Neural crest cell (in vitro differentiated cells): ENCODE measurements around the gene CDH13. TPM values are rescaled to one million over a fixed set of nuclear protein-coding genes. Genes with fewer than 3 reads are reported as not detected.

Source experiments
- DNase-seq: peaks from one replicate; pipeline ENCODE4 v3.0.0; 2021; ENCODE audit warnings: low read depth, mixed read lengths, low spot score
- H3K27ac Mint-ChIP-seq: one replicate; pipeline ENCODE4 v1.8.0; 2021; ENCODE audit warnings: mild to moderate bottlenecking, mixed read lengths; ENCODE audit not compliant: unreplicated experiment
- H3K27me3 Mint-ChIP-seq: 2 replicates; pipeline ENCODE4 v1.8.0; 2021; ENCODE audit warnings: low read depth, mild to moderate bottlenecking, mixed read lengths
- H3K36me3 Mint-ChIP-seq: 2 replicates; pipeline ENCODE4 v1.8.0; 2021; ENCODE audit warnings: low read depth, mild to moderate bottlenecking, mixed read lengths
- H3K4me1 Mint-ChIP-seq: 2 replicates; pipeline ENCODE4 v1.8.0; 2021; ENCODE audit warnings: mixed read lengths
- H3K4me3 Mint-ChIP-seq: one replicate; pipeline ENCODE4 v1.8.0; 2021; ENCODE audit warnings: mild to moderate bottlenecking, mixed read lengths
- H3K9me3 Mint-ChIP-seq: 2 replicates; pipeline ENCODE4 v1.8.0; 2021; ENCODE audit warnings: mixed read lengths
- total RNA-seq: library from RNA; stranded (reverse); gene quantifications from 2 replicates; pipeline ENCODE4 v1.2.1, GENCODE V29; 2021
- TF ChIP-seq, protein P1 (sequence below): fragments of 200-600 bp; sonication (generic); conservative IDR thresholded peaks from 2 replicates; pipeline ENCODE4 v1.5.0; 2021; ENCODE audit warnings: antibody characterized with exemption, mild to moderate bottlenecking

CDH13 gene
- total RNA-seq, 1 donor from 2014 or later = 1.1 TPM

- Mint-ChIP-seq H3K9me3 (no peaks in the 10 kb centered on the region), H3K4me1 (no peaks in the 10 kb centered on the region)
Observed at GRCh38 chr16:82741073-82741615, 114.4 kb downstream of the CDH13 start.

DNA sequence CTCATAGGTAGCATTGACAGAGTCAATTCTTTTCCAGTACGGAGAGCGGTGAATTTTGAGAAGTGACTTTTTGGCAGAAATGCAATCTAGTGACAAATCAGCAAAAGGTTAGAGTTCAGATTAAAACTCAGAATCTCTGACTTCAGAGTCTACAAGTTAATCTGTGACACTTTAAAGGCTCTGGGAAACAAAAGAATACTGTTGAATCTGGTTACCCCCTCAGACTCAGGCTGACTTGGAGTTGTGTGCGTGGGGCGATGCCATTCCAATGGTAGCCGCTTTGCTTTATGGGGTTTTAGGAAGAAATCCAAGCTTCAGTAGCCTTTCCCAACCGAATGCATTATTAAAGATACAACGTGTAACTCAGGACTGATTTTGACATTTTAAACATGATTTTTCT lies 118.2 kb downstream of the CDH13 start:
- Mint-ChIP-seq H3K4me3 (no peak overlapping the region), H3K4me1 (no peaks in the 10 kb centered on the region), H3K36me3 (no peaks in the 10 kb centered on the region), H3K9me3 (no peaks in the 10 kb centered on the region), H3K27ac (no peak overlapping the region), H3K27me3 (peaks cover 5% of the 10 kb centered on the region)
- no peak for DNase-seq
- TF ChIP-seq, protein P1, sequence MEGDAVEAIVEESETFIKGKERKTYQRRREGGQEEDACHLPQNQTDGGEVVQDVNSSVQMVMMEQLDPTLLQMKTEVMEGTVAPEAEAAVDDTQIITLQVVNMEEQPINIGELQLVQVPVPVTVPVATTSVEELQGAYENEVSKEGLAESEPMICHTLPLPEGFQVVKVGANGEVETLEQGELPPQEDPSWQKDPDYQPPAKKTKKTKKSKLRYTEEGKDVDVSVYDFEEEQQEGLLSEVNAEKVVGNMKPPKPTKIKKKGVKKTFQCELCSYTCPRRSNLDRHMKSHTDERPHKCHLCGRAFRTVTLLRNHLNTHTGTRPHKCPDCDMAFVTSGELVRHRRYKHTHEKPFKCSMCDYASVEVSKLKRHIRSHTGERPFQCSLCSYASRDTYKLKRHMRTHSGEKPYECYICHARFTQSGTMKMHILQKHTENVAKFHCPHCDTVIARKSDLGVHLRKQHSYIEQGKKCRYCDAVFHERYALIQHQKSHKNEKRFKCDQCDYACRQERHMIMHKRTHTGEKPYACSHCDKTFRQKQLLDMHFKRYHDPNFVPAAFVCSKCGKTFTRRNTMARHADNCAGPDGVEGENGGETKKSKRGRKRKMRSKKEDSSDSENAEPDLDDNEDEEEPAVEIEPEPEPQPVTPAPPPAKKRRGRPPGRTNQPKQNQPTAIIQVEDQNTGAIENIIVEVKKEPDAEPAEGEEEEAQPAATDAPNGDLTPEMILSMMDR = no peak

More at GRCh38 chr16:82741073-82741615, 114.4 kb downstream of the CDH13 start:
- no peak for DNase-seq
- no peak overlapping the region for H3K27ac Mint-ChIP-seq
- H3K27me3 Mint-ChIP-seq = peaks cover 8% of the 10 kb centered on the region
- no peak overlapping the region for H3K4me3 Mint-ChIP-seq
- no peaks in the 10 kb centered on the region for H3K36me3 Mint-ChIP-seq
- TF ChIP-seq, protein P1 = no peak

GRCh38 chr16:82748026-82748425 lies 121.3 kb downstream of the CDH13 start:
- no peak for DNase-seq
- no peaks in the 10 kb centered on the region for H3K9me3 Mint-ChIP-seq

DNA sequence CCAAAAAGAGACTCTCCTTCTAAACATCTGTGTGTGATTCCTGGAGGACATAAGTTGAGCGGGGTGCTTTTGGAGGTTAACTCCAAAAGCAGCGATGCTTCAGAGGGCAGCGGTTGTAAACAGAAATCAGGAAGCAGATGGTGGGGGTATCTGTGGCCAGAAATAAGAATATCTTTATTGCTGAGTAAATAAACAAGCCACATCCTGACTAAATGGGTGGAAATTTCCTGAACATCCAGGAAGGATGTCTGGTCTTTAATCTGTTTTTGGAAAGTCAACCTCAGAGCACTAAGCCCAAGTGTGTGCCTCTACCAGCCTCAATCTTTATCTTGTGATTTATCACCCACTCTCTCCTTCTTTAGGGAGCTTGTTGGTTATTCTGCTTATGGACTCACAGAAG lies 123.3 kb downstream of the CDH13 start:
- H3K9me3 Mint-ChIP-seq = no peaks in the 10 kb centered on the region

More at GRCh38 chr16:82748026-82748425, 121.3 kb downstream of the CDH13 start:
- Mint-ChIP-seq H3K36me3 (no peaks in the 10 kb centered on the region), H3K4me1 (no peaks in the 10 kb centered on the region), H3K27me3 (no peaks in the 10 kb centered on the region), H3K4me3 (no peak overlapping the region), H3K27ac (no peak overlapping the region)
- TF ChIP-seq, protein P1 = no peak

GRCh38 chr16:82751020-82751419 lies 124.3 kb downstream of the CDH13 start:
- TF ChIP-seq, protein P1 = no peak
- H3K27ac Mint-ChIP-seq = no peak overlapping the region
- H3K36me3 Mint-ChIP-seq = no peaks in the 10 kb centered on the region
- DNase-seq = no peak
- H3K9me3 Mint-ChIP-seq = no peaks in the 10 kb centered on the region
- H3K4me3 Mint-ChIP-seq = no peak overlapping the region
- H3K27me3 Mint-ChIP-seq = no peaks in the 10 kb centered on the region
- no peaks in the 10 kb centered on the region for H3K4me1 Mint-ChIP-seq

More for the DNA sequence above, 123.3 kb downstream of the CDH13 start:
- no peaks in the 10 kb centered on the region for H3K27me3 Mint-ChIP-seq
- H3K36me3 Mint-ChIP-seq = no peaks in the 10 kb centered on the region
- no peak for DNase-seq
- no peaks in the 10 kb centered on the region for H3K4me1 Mint-ChIP-seq
- no peak overlapping the region for H3K4me3 Mint-ChIP-seq
- no peak overlapping the region for H3K27ac Mint-ChIP-seq
- TF ChIP-seq, protein P1 = no peak
